ELR (cell line): ENCODE results near the gene KHDRBS2.
"Not testable (repeated sequence)": the region's sequence is repeated elsewhere in the genome, so short reads cannot be mapped to it uniquely, and the experiment has no call there.

Experiments
- DNase-seq: peaks from one replicate; pipeline ENCODE4 v3.0.0-alpha.2; 2015; ENCODE audit warnings: low read depth

KHDRBS2 gene

DNA sequence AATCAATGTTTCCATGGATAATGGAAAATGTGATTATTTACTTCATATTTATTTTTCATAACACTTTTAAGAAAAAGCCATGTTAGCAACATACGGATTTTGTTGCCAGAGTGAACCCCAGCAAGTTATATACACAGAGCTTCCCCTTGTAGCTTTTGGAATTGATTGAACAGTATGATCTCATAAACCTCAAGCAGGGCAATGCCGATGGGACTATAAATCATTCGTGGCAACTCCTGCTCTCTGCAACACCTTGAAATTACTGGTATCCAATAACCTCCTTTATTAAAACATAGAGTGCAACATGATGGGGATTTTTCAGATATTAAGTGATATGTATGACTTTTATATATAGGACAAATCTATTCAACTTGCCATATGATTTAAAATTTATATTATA is 428.5 kb downstream of the KHDRBS2 start:
- no peak for DNase-seq

DNA sequence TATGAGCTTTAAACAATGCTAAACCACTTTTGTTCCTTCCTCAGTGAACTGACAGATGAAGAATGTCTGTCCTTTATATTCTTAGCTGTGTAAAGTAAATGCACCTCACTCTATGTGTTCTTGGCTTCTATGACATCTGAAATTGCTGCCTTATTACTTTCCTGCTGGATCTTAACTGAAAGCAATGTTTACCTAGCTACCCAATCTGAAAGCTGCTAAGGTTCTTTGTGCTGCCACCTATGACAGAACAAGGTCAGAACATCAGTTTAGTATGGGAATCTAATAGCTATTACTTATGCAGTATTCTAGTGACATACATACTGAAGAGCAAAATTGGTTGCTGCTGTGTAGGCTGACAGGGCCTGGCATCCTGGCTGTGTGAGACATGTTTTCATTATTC is 444.1 kb downstream of the KHDRBS2 start:
- no peak for DNase-seq

DNA sequence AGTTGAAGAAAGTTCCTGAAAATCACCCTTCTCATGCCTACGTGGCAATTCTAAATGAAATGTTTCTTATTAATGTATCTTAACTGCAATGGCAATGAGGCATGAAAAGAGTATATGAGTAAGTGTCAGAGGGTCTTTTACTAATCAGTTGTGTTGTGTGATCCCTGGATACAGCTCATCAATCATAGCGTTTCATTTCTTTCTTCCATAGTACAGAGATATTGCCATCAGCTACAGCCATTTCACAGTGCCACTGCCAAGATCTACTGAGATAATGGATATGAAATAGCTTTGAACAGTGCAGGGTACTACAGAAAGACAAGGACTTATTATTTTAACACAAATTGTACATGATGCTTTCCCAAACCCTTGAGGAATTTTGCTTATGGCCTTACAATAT is 450.8 kb downstream of the KHDRBS2 start:
- no peak for DNase-seq

DNA sequence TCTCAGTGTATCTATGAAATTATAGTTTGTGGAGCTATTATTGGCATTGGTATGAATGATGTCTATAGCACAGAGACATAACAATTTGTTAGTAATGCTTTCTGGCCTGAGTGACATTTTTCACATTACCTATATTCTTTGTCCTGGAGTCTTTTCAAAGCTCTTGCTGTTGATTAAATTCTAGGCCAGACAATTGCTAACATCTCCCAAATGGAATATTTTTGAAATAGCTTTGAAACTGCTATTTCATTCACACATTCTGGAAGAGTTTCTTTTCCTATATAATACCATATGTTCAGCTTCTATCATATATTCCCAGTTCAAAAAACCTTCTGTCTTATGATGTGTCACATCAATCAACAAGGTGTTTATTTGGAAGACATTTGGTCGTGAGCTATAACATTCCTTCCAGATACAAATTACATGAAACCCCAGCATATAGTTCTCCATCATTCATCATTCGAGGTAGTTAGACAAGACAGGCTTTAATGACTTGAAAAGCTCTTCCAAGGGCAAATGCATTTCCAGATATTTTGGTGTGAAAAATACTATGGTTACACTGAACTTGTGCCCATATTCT is 452.8 kb downstream of the KHDRBS2 start:
- no peak for DNase-seq

DNA sequence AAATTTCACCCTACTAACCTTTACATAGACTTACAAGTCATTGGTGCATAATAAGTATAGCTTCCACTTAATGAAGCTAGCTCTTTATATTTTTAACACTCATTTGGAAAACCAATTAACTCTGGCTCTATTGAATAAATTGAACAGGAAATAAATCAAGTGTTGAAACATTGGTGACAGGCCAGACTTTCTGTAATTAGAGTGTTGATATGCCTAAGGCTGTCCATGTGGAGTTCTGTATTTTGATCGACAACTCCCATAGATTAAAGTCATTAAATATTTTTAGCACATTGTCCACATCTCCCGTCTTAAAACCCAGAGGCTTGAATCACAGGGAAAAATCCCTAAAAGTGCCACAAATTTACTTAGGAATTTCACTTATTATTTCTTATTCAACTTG is 468.3 kb downstream of the KHDRBS2 start:
- no peak for DNase-seq

DNA sequence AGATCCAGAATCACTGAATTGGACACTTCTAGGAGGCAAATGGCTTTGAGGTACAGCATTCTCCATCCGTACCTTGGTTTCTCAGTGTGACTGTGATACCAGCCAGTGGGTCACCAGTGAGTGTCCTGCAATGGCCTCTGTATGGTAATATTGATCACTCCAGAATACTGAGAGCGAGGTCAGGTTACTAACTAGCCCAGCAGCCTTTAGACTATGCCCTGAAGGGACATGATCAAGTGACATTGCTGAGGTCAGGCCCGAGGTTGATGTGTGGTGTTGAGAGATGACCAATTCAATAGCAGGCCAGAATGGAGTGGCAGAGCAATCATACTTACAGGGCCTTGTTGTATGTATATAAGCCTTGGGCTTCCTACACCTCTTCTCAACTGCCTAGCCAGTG is 476.0 kb downstream of the KHDRBS2 start:
- DNase-seq = no peak

DNA sequence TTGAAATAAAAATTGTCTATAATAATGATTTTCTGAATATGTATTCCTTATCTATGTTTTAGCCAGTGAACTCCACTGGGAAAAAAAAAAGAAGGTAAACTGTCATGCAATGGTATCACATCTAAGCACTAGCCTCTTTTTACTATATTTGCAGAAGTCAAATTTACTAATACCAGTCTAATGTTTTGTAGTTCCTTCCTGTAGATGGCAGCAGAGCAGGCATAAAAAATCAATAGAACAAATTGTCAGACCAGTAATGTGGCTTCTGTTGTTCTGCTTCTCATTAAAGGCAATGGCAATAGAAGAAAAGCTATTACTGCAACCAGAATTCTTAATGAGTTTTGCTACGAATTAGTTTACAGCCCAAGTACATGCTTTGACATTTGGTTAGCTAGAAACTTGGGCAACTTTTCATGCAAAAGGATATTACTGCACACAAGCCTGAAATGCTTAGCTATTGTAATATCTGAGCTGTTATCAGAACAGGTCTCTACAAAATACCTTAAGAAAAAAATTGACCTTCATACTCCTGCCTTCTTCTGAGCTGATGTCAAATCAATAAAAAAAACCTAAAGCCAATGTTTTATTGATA is 476.9 kb downstream of the KHDRBS2 start:
- DNase-seq = peak; percentile 4

DNA sequence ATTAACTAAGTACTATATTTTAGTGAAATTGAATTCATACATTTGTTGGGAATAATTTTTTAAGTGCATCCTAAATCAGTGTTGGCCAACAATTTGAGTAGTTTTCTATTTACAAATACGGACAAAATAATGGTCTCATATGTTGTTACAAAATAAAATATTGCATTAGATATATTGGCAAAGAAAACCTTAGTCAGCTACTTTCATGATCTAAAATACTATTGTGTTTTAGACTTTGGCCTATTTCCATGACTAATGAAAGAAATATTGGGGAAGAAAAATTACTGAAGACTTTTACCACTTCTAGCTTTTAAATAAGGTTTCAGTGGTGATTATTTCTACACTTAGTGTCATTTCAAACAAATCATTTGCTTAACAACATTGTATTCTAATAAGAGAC is 498.0 kb downstream of the KHDRBS2 start:
- DNase-seq = no peak

DNA sequence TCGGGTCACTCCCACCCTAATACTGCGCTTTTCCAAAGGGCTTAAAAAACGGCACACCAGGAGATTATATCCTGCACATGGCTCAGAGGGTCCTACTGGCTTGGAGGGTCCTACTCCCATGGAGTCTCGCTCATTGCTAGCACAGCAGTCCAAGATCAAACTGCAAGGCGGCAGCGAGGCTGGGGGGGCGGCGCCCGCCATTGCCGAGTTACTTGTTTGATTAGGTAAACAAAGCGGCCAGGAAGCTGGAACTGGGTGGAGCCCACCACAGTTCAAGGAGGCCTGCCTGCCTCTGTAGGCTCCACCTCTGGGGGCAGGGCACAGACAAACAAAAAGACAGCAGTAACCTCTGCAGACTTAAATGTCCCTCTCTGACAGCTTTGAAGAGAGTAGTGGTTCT is 516.6 kb downstream of the KHDRBS2 start:
- not testable (repeated sequence) for DNase-seq

DNA sequence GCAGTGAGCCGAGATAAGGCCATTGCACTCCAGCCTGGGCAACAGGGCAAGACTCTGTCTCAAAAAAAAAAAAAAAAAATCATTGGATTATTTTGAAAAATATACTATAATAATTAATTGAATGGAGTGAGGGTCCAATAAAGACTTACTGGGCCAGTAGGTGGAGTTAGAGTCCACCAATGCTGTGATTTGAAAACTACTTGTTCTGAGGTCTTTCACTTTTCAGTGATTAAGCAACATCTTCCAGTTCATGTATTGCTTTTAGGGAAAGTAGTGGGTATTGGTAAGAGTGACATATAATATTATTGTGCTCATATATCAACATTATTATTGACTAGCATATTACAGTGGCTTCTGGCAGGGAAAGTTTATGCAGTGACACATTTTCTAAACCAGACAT is 530.3 kb downstream of the KHDRBS2 start:
- DNase-seq = no peak

DNA sequence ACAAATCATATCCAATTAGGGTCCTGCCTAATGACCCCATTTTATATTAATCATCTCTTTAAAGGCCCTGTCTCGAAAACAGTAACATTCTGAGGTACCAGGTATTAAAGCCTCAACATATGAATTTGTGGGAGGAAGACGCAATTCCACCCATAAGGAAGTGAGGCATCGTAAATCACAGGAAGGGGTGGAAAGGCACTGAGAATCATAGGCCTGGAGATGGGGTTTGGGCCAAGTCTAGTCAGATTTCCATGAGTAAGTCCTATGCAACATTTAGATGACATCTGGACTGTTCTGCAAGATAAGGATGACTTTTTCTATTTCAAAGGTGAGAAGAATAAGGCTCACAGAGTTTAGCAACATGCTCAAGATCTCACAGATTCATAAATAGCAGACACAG is 534.0 kb downstream of the KHDRBS2 start:
- DNase-seq = no peak

DNA sequence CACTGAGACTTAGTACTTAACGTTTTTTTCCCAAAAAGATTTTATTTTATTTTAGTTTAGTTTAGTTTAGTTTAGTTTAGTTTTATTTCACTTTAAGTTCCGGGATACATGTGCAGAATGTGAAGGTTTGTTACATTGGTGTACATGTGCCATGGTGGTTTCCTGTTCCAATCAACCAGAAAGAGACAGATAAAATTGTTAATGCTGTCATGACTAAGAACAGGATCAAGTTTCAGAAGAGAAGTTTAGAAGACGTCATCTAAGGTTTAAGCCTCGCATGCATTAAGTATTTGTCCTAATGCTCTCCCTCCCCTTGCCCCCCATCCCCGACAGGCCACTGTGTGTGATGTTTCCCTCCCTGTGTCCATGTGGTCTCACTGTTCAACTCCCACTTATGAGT is 540.0 kb downstream of the KHDRBS2 start:
- no peak for DNase-seq

DNA sequence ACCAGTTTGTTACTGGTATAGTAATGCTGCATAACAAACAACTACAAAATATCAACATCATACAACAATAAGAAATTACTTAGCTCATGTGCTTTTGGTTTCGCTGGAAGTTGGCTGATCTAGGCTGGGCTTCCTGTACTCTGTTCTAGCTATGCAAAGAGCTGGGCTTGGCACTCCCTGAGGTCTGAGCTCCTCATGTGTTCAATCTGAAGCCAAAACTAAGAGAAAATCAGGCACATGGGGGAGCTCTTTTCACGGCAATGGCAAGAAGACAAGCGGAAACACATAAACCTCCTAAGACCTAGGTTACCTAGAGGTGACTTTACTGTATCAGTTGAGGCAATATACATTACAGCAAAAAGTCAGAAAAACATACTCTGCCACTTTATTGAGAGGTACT is 574.2 kb downstream of the KHDRBS2 start:
- DNase-seq = no peak

DNA sequence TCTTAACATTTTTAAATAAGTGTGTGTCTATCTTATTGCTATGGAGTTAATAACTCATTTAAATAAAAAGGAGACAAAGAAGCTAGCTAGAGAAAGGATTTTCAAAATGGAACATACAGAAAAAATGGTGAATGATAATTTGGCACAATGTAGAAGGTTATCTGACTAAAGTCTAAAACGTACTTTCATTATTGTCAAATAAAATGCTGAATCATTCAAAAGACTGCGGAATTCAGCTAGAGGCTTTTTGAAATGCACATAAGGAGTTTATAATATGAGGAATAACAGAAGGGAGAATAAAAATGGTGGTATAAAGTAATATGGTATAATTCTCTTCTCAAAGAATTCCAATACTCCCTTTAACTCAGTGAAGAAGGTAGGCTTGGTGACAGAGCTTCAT is 597.9 kb downstream of the KHDRBS2 start:
- DNase-seq = no peak

DNA sequence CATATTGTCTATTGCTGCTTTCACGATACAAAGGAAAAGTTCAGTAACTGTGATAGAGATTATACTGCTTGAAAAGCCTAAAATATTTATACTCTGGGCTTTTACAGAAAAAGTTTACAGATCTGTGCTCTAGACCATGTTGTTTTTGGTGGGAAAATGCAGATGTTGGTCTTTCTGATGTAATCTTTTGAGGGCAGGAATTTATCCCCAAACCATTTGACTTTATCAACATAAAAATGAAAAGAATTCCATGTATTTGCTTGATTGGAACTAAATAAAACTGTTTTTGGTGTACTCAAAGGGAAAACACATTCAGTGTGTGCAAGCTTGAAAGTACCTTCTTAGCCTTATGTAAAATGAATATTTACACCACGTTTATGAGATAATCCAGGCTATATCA is 603.5 kb downstream of the KHDRBS2 start:
- no peak for DNase-seq

DNA sequence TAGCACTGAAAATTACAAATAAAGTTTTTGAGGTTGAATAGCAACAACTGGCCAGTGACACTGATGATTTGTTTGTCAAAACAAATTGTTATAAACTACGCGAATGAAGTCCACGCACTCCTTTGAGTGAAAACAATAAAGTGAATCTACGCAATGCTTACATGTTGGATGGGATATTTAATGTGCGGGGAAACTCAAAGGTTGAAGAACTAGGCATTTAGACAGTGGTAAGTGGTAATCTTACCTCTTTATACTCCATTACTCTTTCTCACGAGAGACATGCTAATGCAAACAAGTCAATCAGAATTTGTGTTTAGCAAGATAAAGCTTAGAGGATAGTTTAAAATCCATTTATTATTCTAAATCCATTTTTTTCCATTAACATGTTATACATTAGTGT is 606.4 kb downstream of the KHDRBS2 start:
- DNase-seq = no peak

DNA sequence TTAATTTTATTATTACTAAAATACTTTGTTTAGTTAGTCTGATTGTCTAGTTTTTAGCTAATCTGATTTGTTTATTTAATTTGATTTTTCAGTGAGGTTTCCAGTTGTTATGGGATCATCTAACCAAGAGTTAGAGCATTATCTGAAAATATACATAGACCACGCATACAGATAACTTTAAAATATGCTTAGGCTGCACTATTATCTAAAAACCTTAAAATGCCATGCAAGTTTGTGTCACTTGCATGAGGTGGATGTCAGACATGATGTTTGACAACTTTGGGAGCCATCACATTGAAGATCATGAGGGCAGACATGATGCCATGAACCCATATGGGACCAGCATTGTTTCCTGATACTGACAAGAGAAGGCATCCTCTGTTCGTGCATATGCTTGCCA is 610.3 kb downstream of the KHDRBS2 start:
- no peak for DNase-seq

DNA sequence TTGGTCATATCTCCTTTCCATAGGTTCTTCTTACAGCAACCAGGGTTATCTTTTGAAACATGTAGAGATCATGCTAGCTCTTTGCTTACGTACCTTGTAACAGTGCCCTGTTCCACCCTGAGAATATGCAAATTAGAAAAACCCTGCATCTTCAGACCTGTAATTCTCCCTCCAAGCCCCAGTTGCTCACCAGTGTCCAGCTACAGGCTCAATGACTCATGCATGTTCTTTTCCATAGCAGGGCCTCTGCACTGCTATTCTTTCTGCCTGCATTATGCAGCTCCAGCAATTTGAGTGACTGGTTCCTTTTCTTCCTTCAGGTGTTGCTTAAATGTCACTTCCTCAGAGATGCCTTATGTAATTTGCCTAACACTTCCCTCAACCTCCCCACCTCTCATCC is 636.2 kb downstream of the KHDRBS2 start:
- DNase-seq = no peak

DNA sequence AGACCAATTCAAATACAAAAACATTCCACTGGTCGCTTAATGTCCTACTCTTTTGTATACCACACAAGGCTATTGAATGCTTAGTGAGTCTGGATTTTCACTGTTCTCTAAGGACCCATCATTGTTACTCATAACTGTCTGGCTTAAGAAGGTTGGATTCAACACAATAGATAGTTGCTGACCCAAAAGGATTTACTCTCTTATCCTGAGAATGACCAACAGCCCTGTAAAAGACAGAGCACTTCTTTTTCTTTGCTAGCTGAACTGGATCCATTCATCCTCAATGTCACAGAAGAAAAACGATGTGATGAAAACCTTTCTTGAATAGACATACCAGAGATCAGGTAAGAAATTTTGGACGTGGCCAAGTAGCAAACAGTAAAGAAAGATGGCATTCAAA is 645.6 kb downstream of the KHDRBS2 start:
- DNase-seq = no peak
